Fibroblast of villous mesenchyme (primary cell): ENCODE measurements around the gene RFT1. TPM values are rescaled to one million over a fixed set of nuclear protein-coding genes. Genes with fewer than 3 reads are reported as not detected.

Experiments
- DNase-seq: peaks from one replicate; pipeline ENCODE4 v3.0.0-alpha.2; 2010; ENCODE audit warnings: low read depth
- H3K4me3 ChIP-seq: 2 replicates; pipeline ENCODE4 v1.5.1; 2011; ENCODE audit warnings: low read depth, mild to moderate bottlenecking, low read length
- total RNA-seq: library from RNA; depleted of rRNA; stranded (reverse); fragments of >200 nt; gene quantifications from 2 replicates; pipeline ENCODE4 v1.2.3, GENCODE V29; 2012
- TF ChIP-seq, protein P1 (sequence below): IDR thresholded peaks from 2 replicates; pipeline ENCODE4 v1.5.1; 2012; ENCODE audit warnings: low read depth, mild to moderate bottlenecking, low read length; ENCODE audit not compliant: insufficient read depth

Gene RFT1
- total RNA-seq, 1 donor, result 13.4 TPM

DNA sequence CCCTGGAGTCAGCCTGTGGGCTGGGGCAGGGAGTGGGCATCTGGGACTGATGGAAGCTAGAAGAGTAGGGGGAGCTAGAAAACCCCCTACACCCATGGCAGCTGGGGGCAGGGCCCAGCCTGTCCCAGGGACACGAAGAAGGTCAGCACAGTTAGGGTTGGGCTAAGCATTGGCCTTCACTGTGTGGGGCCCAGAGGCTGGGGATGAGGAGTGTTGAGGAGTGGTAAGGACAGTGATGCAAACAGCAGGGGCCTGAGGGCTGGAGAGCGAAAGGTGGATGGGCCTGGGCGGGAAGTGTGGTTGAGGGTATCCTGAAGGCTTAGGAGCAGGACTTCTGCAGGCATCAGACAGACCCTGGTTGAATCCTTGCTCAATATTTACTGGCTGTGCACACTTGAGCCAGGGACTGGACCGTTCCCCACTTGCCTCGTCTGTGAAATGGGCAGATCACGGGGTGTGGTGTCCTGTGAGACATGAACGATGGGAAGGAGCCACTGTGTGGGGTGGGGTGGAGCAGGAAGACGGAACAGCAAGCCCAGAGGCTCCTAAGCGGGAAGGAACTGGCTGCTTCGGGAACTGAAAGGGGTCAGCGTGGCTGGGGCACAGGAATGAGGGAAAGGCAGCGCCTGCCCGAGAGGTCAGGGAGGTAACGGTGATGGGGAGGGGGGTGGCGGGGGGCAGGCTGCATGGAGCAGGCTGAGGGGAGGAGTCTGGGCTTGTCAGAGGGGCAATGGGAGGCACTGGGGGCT lies 38.1 kb upstream of the RFT1 start:
- H3K4me3 ChIP-seq, result no peak overlapping the region
- DNase-seq, result no peak
- TF ChIP-seq, protein P1, sequence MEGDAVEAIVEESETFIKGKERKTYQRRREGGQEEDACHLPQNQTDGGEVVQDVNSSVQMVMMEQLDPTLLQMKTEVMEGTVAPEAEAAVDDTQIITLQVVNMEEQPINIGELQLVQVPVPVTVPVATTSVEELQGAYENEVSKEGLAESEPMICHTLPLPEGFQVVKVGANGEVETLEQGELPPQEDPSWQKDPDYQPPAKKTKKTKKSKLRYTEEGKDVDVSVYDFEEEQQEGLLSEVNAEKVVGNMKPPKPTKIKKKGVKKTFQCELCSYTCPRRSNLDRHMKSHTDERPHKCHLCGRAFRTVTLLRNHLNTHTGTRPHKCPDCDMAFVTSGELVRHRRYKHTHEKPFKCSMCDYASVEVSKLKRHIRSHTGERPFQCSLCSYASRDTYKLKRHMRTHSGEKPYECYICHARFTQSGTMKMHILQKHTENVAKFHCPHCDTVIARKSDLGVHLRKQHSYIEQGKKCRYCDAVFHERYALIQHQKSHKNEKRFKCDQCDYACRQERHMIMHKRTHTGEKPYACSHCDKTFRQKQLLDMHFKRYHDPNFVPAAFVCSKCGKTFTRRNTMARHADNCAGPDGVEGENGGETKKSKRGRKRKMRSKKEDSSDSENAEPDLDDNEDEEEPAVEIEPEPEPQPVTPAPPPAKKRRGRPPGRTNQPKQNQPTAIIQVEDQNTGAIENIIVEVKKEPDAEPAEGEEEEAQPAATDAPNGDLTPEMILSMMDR, result no peak

DNA sequence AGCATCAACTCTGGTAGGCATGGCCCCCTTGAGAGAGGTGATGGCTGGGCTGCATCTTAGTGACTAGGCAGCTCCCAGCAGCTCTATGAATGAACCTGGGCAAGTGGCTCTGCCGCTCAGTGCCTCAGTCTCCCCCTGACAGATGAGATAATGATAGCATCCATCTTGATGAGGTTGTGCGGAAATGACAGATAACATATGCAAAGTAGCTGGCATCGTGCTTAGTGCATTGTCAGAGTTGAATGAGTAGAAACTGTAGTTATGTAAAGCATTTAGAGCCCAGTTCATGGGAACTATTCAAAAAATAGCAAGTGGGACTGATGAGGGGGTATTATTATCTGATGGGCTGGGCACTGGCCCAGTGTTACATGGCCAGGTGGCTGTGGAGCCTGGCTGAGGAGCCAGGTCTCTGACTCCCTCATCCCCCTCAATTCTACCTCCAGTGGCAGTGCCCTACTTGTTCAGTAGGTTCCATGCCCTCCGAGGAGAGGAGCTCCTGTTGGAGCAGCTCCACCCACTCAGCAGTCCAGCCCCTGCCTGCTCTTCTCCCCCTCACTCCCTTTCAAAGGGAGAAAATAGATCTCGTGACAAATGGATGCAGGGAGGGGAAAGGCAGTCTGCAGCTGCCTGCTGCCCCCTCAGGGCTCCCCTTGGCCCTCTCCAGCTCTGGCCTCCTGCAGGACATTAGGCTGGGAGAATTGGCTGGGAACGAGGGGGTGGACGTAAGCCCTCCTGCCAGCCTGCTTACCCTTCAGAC lies 37.4 kb upstream of the RFT1 start:
- no peak overlapping the region for H3K4me3 ChIP-seq
- no peak for DNase-seq
- TF ChIP-seq, protein P1, result no peak

DNA sequence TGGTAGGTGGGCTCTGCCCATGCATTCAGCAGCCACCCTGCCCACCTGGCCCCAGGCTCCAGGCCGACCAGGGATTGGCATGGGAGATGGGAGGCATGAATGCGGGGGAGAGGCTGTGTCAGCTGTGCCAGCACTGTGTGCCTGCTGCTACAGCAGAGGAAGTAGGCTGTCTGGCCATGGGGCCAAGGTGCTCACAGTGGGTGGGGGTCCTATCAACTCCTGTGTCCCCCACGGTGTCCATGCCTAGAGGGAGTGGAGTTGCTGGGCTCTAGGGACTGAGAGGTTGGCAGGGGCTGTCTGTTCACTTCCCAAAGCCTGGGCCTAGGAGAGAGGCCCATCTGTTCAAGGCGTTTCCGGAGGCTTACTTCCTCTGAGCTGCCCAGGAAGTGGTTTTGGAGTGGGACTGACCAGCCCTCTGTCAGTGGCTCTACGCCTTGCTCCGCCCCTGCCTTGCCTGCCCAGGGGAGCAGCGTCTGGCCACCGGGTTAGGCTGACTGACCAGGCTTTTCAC lies 36.6 kb upstream of the RFT1 start:
- H3K4me3 ChIP-seq, result no peak overlapping the region
- TF ChIP-seq, protein P1, result no peak
- peak; percentile 73 for DNase-seq

DNA sequence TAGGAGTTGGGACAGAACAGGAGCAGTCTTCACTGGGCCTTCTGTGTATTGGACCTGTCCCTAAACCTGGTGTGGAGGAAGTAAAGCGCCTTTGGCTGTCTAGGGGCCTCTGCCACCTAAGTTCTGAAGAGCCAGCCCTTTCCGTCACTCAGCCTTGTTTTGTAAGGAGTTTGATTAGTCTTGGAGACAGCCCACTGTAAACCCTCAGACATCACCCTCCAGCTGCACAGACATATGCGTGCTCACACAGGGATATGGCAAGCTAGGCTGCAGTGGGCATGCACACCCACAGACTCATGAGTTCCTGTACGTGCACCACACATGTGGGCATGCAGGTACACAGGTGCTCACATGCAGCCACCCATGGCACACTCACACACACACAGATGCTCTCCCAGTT lies 36.0 kb upstream of the RFT1 start:
- no peak overlapping the region for H3K4me3 ChIP-seq
- TF ChIP-seq, protein P1, result no peak
- DNase-seq, result no peak

DNA sequence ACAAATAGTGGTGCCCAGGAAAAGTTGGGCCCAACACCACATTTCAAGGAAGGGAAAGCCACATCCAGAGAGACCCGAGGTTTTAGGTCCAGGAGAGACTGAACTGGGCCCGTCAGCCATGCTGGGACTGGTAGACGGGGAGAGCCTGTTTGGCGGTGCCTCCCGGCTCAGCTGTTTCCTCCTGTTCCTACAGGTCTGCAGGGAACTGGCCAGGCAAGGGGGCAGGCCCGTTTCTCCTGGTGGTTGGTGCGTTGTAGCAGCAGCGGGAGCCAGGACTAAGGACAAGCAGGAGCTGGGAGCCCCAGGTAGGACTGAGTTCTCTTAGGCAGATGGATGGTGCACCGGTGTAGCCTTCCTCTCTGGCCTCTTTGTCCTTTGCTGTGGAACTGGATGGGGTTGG lies 34.7 kb upstream of the RFT1 start:
- H3K4me3 ChIP-seq, result no peak overlapping the region
- TF ChIP-seq, protein P1, result no peak
- no peak for DNase-seq

DNA sequence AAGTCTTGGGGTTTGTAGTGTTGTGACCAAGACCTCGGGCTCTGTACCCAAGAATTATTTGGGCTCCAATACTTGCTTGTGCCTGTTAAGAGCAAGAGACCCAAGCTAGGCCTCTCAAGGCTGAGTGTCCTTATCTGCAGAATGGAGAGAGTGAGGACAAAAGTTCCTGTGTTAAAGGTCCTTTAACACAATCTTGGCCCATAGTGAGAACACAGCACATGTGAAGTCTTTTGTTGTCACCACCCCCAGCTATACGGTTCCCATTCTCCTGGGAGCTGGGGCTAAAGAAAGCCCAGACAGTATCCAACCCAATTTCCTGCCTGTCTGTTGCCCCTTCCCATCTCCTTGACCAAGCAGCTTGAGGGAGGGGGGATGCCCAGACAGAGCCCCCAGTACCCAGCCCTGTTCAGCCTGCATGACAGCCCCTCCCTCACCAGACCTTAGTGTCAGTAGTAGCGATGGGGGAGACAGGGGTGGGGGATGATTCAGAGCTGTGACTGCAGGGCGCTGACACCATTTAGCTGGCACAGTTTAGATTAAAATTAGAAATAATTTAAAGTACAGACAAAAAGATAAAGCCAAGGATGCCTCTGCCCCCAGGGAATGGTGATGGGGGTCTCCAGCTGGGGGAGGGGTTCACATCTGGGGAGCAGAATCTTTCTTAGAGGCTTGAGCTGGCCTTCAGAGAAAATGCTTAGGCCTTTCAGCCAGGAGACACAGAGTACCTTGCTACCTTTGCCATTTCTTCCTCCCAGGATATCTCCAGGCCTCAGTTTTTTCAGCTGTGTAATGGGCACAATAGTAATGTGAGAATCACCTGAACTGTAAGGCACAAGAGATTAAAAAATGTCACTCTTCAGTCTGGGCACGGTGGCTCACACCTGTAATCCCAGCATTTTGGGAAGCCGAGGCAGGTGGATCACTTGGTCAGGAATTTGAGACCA lies 33.5 kb upstream of the RFT1 start:
- H3K4me3 ChIP-seq, result no peak overlapping the region
- DNase-seq, result no peak
- TF ChIP-seq, protein P1, result no peak
